Measurements from ENCODE around the gene ATP6AP1. TPM values are rescaled to one million over a fixed set of nuclear protein-coding genes. Genes with fewer than 3 reads are reported as not detected.

The ATP6AP1 gene, protein sequence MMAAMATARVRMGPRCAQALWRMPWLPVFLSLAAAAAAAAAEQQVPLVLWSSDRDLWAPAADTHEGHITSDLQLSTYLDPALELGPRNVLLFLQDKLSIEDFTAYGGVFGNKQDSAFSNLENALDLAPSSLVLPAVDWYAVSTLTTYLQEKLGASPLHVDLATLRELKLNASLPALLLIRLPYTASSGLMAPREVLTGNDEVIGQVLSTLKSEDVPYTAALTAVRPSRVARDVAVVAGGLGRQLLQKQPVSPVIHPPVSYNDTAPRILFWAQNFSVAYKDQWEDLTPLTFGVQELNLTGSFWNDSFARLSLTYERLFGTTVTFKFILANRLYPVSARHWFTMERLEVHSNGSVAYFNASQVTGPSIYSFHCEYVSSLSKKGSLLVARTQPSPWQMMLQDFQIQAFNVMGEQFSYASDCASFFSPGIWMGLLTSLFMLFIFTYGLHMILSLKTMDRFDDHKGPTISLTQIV
- total RNA-seq (2021; ENCODE audit: unreplicated experiment) (221 TPM), Bru-seq, nascent RNA (percentile 75 among the genes with signal in this experiment), BruChase-seq, experiment 1, labeled RNA remaining after a 2-hour chase (percentile 88 among the genes with signal in this experiment), BruChase-seq, experiment 2, labeled RNA remaining after a 6-hour chase (percentile 95 among the genes with signal in this experiment)
- 308 TPM for polyA plus RNA-seq (2012; ENCODE audit: insufficient read length)
- long read RNA-seq, transcript ATP6AP1-201 (10 exons, 2,099 nt): major isoform, 513 of 631 reads
- long read RNA-seq, transcript ATP6AP1-209 (9 exons, 2,079 nt): minor isoform, 5 of 631 reads
- long read RNA-seq, partial matches to known transcripts: 98 of 631 reads
- long read RNA-seq, other reads (novel, unspliced or antisense): 14 of 631 reads

DNA sequence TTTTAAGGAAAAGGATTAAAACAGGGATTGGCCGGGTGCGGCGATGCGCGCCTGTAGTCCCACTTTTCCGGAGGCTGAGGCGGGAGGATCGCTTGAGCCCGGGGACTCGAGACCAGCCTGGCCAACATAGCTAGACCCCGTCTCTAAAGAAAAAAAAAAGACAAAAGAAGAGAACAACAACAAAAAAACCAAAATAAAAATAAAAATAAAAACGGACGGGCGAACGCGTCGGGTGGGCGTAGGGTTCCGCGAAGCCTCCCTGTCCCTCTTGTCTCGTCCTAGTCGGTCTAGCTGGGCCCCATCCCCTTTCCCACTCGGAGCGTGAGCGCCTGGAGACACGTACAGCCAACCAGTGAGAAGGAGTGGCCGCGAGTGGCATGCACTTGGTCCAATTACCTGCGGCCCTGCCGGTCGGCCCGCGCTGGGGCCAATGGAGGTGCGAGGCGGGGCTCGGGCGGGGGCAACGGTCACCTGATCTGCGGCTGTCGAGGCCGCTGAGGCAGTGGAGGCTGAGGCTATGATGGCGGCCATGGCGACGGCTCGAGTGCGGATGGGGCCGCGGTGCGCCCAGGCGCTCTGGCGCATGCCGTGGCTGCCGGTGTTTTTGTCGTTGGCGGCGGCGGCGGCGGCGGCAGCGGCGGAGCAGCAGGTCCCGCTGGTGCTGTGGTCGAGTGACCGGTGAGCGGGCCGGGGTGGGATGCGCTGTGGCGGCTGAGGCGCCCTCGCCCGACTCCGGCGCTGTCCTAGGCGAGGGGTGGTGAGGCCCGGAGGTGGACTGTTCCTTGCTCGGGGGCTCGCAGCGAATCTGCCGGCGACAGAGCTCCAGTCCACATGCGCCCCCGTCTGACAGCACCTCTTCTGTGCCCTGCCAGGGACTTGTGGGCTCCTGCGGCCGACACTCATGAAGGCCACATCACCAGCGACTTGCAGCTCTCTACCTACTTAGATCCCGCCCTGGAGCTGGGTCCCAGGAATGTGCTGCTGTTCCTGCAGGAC is at the start of gene ATP6AP1:
Gene ATP6AP1, plus strand, starts transcription at position 502 of the 996 bp plus-strand sequence. Its CDS starts 16 bp downstream, at position 518.
- peak within 1 kb of the TSS; percentile 91 for H3K27ac ChIP-seq (ENCODE audit: low read length)
- CTCF ChIA-PET: no interaction called here

More for the DNA sequence above, at the start of gene ATP6AP1:
- Histone ChIP-seq H3K4me3 (ENCODE audit: low read depth in 2 of 2, low read length in 2 of 2) (peak within 1 kb of the TSS; percentile 67 to 68), H3K4me1 (ENCODE audit: control insufficient read depth, insufficient read depth, low read length) (peaks cover 26% of the 10 kb centered on the region), H3K9me3 (ENCODE audit: control insufficient read depth, insufficient read depth, low read depth, low read length) (no peaks in the 10 kb centered on the region), H3K36me3 (ENCODE audit: control insufficient read depth, insufficient read depth, low read length) (peaks cover 6% of the 10 kb centered on the region), H3K27me3 (ENCODE audit: control insufficient read depth, insufficient read depth, low read length) (no peaks in the 10 kb centered on the region)
- TF ChIP-seq, protein P1, sequence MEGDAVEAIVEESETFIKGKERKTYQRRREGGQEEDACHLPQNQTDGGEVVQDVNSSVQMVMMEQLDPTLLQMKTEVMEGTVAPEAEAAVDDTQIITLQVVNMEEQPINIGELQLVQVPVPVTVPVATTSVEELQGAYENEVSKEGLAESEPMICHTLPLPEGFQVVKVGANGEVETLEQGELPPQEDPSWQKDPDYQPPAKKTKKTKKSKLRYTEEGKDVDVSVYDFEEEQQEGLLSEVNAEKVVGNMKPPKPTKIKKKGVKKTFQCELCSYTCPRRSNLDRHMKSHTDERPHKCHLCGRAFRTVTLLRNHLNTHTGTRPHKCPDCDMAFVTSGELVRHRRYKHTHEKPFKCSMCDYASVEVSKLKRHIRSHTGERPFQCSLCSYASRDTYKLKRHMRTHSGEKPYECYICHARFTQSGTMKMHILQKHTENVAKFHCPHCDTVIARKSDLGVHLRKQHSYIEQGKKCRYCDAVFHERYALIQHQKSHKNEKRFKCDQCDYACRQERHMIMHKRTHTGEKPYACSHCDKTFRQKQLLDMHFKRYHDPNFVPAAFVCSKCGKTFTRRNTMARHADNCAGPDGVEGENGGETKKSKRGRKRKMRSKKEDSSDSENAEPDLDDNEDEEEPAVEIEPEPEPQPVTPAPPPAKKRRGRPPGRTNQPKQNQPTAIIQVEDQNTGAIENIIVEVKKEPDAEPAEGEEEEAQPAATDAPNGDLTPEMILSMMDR (IDR thresholded peaks at IDR 0.05): no peak
- TF ChIP-seq SIN3A (IDR thresholded peaks at IDR 0.05; ENCODE audit: borderline replicate concordance, insufficient read depth, low read depth, low read length) (peak; percentile 88), TCF7L2 (IDR thresholded peaks at IDR 0.05; ENCODE audit: low read depth, low read length) (no peak), POLR2AphosphoS5 (IDR thresholded peaks at IDR 0.05; ENCODE audit: low read depth, low read length) (peak; percentile 71)
- TF ChIP-seq, protein P2, sequence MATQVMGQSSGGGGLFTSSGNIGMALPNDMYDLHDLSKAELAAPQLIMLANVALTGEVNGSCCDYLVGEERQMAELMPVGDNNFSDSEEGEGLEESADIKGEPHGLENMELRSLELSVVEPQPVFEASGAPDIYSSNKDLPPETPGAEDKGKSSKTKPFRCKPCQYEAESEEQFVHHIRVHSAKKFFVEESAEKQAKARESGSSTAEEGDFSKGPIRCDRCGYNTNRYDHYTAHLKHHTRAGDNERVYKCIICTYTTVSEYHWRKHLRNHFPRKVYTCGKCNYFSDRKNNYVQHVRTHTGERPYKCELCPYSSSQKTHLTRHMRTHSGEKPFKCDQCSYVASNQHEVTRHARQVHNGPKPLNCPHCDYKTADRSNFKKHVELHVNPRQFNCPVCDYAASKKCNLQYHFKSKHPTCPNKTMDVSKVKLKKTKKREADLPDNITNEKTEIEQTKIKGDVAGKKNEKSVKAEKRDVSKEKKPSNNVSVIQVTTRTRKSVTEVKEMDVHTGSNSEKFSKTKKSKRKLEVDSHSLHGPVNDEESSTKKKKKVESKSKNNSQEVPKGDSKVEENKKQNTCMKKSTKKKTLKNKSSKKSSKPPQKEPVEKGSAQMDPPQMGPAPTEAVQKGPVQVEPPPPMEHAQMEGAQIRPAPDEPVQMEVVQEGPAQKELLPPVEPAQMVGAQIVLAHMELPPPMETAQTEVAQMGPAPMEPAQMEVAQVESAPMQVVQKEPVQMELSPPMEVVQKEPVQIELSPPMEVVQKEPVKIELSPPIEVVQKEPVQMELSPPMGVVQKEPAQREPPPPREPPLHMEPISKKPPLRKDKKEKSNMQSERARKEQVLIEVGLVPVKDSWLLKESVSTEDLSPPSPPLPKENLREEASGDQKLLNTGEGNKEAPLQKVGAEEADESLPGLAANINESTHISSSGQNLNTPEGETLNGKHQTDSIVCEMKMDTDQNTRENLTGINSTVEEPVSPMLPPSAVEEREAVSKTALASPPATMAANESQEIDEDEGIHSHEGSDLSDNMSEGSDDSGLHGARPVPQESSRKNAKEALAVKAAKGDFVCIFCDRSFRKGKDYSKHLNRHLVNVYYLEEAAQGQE (IDR thresholded peaks at IDR 0.05; ENCODE audit: insufficient read depth in 1 of 2, low read depth in 2 of 2, low read length in 1 of 2): 0 out of 4 replicates have a peak, but pooled peaks of 1 of the 2 experiments have one; percentile 9
- intact Hi-C loops (cut with micrococcal nuclease; ENCODE audit: unreplicated experiment): no loop called here
- POLR2A ChIA-PET: interaction anchor here (0.6 to 0.7 kb wide), 2 partner anchors 15 to 961 kb away, joined by 6 read pairs; no protein-coding TSS in a partner anchor
- peak; percentile 99 for ATAC-seq
- in situ Hi-C loops (cut with HindIII; ENCODE audit: low pct_unique_long_range_greater_than_20kb, low sequenced_read_pairs): no loop called here
- BruUV-seq (replicated peaks): no TSS peak
- DNase-seq (ENCODE audit: low read depth, low spot score): peak; percentile 68
